ENCODE data around the gene CCDC78. TPM values are rescaled to one million over a fixed set of nuclear protein-coding genes. Genes with fewer than 3 reads are reported as not detected.

The CCDC78 gene
- total RNA-seq, 1 experiment from 2014 or later: 20.2 TPM

DNA sequence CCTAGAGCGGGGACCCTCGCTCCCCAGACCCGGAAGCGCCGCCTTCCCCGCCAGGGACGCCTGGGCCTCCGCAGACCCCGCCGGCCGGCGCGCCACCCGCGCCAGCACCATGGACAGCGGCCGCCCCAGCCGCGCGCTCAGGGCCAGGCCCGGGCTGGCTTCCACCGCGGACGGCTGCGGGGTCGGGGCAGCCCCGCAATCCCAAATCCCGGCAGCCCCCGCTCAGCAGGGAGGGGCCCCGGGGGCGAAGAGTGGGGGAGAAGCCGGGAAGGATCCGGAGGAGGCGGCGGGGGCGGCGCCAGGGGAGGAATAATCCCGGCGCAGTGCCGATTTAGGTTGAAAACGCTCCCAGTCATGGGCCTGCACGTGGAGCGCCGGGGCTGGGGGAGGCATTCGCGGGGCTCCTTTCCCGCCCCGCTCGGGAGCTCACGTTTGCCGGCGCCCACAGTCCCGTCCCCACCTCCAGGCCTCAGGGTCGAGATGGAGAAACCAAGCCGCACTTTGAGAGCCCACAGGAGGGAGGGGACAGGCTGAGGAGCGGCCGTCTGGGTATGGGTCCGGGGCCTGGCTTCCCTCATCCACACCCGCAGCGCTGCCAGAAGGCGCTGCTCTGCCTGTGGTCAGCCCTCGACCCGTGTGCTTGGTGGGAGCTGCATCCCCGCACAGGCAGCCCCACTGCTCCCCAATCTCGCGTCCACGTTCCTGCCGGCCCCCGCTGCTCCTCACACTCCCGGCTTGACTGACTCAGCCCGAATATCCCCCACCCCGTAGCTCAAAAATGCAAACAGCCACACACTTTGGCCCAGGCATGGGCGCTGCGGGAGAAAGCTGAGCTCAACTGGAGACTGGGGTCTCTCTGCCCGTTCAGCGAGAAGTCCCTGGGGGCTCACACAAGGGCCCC, 25.3 kb downstream of the CCDC78 start (continued):
- TF ChIP-seq, protein P1, sequence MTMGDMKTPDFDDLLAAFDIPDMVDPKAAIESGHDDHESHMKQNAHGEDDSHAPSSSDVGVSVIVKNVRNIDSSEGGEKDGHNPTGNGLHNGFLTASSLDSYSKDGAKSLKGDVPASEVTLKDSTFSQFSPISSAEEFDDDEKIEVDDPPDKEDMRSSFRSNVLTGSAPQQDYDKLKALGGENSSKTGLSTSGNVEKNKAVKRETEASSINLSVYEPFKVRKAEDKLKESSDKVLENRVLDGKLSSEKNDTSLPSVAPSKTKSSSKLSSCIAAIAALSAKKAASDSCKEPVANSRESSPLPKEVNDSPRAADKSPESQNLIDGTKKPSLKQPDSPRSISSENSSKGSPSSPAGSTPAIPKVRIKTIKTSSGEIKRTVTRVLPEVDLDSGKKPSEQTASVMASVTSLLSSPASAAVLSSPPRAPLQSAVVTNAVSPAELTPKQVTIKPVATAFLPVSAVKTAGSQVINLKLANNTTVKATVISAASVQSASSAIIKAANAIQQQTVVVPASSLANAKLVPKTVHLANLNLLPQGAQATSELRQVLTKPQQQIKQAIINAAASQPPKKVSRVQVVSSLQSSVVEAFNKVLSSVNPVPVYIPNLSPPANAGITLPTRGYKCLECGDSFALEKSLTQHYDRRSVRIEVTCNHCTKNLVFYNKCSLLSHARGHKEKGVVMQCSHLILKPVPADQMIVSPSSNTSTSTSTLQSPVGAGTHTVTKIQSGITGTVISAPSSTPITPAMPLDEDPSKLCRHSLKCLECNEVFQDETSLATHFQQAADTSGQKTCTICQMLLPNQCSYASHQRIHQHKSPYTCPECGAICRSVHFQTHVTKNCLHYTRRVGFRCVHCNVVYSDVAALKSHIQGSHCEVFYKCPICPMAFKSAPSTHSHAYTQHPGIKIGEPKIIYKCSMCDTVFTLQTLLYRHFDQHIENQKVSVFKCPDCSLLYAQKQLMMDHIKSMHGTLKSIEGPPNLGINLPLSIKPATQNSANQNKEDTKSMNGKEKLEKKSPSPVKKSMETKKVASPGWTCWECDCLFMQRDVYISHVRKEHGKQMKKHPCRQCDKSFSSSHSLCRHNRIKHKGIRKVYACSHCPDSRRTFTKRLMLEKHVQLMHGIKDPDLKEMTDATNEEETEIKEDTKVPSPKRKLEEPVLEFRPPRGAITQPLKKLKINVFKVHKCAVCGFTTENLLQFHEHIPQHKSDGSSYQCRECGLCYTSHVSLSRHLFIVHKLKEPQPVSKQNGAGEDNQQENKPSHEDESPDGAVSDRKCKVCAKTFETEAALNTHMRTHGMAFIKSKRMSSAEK (CRISPR knock-in tag; IDR thresholded peaks at IDR 0.05; ENCODE audit: borderline replicate concordance): no peak
- TF ChIP-seq, protein P2, sequence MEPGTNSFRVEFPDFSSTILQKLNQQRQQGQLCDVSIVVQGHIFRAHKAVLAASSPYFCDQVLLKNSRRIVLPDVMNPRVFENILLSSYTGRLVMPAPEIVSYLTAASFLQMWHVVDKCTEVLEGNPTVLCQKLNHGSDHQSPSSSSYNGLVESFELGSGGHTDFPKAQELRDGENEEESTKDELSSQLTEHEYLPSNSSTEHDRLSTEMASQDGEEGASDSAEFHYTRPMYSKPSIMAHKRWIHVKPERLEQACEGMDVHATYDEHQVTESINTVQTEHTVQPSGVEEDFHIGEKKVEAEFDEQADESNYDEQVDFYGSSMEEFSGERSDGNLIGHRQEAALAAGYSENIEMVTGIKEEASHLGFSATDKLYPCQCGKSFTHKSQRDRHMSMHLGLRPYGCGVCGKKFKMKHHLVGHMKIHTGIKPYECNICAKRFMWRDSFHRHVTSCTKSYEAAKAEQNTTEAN (CRISPR knock-in tag; IDR thresholded peaks at IDR 0.05): peak; percentile 63; the same call in 1 of the 2 replicates
- TF ChIP-seq, protein P3, sequence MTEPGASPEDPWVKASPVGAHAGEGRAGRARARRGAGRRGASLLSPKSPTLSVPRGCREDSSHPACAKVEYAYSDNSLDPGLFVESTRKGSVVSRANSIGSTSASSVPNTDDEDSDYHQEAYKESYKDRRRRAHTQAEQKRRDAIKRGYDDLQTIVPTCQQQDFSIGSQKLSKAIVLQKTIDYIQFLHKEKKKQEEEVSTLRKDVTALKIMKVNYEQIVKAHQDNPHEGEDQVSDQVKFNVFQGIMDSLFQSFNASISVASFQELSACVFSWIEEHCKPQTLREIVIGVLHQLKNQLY (CRISPR knock-in tag; IDR thresholded peaks at IDR 0.05): peak; percentile 91; the same call in 1 of the 2 replicates
- TF ChIP-seq GABPB1 (CRISPR knock-in tag; IDR thresholded peaks at IDR 0.05): 0 out of 2 replicates have a peak, but pooled peaks have one; percentile 15
- TF ChIP-seq TEAD1 (CRISPR knock-in tag; IDR thresholded peaks at IDR 0.05): peak; percentile 96
- TF ChIP-seq FOXP1 (CRISPR knock-in tag; IDR thresholded peaks at IDR 0.05; ENCODE audit: borderline replicate concordance): peak; percentile 98
- peak; percentile 92 for TF ChIP-seq ETV6 (CRISPR knock-in tag; IDR thresholded peaks at IDR 0.05)
- TF ChIP-seq, protein P4, sequence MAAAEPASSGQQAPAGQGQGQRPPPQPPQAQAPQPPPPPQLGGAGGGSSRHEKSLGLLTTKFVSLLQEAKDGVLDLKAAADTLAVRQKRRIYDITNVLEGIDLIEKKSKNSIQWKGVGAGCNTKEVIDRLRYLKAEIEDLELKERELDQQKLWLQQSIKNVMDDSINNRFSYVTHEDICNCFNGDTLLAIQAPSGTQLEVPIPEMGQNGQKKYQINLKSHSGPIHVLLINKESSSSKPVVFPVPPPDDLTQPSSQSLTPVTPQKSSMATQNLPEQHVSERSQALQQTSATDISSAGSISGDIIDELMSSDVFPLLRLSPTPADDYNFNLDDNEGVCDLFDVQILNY (CRISPR knock-in tag; IDR thresholded peaks at IDR 0.05): peak; percentile 96
- TF ChIP-seq, protein P5, sequence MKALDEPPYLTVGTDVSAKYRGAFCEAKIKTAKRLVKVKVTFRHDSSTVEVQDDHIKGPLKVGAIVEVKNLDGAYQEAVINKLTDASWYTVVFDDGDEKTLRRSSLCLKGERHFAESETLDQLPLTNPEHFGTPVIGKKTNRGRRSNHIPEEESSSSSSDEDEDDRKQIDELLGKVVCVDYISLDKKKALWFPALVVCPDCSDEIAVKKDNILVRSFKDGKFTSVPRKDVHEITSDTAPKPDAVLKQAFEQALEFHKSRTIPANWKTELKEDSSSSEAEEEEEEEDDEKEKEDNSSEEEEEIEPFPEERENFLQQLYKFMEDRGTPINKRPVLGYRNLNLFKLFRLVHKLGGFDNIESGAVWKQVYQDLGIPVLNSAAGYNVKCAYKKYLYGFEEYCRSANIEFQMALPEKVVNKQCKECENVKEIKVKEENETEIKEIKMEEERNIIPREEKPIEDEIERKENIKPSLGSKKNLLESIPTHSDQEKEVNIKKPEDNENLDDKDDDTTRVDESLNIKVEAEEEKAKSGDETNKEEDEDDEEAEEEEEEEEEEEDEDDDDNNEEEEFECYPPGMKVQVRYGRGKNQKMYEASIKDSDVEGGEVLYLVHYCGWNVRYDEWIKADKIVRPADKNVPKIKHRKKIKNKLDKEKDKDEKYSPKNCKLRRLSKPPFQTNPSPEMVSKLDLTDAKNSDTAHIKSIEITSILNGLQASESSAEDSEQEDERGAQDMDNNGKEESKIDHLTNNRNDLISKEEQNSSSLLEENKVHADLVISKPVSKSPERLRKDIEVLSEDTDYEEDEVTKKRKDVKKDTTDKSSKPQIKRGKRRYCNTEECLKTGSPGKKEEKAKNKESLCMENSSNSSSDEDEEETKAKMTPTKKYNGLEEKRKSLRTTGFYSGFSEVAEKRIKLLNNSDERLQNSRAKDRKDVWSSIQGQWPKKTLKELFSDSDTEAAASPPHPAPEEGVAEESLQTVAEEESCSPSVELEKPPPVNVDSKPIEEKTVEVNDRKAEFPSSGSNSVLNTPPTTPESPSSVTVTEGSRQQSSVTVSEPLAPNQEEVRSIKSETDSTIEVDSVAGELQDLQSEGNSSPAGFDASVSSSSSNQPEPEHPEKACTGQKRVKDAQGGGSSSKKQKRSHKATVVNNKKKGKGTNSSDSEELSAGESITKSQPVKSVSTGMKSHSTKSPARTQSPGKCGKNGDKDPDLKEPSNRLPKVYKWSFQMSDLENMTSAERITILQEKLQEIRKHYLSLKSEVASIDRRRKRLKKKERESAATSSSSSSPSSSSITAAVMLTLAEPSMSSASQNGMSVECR (CRISPR knock-in tag; IDR thresholded peaks at IDR 0.05; ENCODE audit: borderline replicate concordance): peak; percentile 97; the same call in 1 of the 2 replicates
- TF ChIP-seq, protein P6, sequence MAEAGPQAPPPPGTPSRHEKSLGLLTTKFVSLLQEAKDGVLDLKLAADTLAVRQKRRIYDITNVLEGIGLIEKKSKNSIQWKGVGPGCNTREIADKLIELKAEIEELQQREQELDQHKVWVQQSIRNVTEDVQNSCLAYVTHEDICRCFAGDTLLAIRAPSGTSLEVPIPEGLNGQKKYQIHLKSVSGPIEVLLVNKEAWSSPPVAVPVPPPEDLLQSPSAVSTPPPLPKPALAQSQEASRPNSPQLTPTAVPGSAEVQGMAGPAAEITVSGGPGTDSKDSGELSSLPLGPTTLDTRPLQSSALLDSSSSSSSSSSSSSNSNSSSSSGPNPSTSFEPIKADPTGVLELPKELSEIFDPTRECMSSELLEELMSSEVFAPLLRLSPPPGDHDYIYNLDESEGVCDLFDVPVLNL (CRISPR knock-in tag; IDR thresholded peaks at IDR 0.05; ENCODE audit: borderline replicate concordance, low read depth): peak; percentile 91
- TF ChIP-seq, protein P7, sequence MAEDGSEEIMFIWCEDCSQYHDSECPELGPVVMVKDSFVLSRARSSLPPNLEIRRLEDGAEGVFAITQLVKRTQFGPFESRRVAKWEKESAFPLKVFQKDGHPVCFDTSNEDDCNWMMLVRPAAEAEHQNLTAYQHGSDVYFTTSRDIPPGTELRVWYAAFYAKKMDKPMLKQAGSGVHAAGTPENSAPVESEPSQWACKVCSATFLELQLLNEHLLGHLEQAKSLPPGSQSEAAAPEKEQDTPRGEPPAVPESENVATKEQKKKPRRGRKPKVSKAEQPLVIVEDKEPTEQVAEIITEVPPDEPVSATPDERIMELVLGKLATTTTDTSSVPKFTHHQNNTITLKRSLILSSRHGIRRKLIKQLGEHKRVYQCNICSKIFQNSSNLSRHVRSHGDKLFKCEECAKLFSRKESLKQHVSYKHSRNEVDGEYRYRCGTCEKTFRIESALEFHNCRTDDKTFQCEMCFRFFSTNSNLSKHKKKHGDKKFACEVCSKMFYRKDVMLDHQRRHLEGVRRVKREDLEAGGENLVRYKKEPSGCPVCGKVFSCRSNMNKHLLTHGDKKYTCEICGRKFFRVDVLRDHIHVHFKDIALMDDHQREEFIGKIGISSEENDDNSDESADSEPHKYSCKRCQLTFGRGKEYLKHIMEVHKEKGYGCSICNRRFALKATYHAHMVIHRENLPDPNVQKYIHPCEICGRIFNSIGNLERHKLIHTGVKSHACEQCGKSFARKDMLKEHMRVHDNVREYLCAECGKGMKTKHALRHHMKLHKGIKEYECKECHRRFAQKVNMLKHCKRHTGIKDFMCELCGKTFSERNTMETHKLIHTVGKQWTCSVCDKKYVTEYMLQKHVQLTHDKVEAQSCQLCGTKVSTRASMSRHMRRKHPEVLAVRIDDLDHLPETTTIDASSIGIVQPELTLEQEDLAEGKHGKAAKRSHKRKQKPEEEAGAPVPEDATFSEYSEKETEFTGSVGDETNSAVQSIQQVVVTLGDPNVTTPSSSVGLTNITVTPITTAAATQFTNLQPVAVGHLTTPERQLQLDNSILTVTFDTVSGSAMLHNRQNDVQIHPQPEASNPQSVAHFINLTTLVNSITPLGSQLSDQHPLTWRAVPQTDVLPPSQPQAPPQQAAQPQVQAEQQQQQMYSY (CRISPR knock-in tag; IDR thresholded peaks at IDR 0.05): no peak; the same call in 1 of the 2 replicates
- TF ChIP-seq TP53 (CRISPR knock-in tag; IDR thresholded peaks at IDR 0.05): peak; percentile 94
- TF ChIP-seq CREM (CRISPR knock-in tag; IDR thresholded peaks at IDR 0.05): peak; percentile 88
- TF ChIP-seq OVOL2 (CRISPR knock-in tag; IDR thresholded peaks at IDR 0.05; ENCODE audit: borderline replicate concordance): no peak
- TF ChIP-seq CREB1 (CRISPR knock-in tag; IDR thresholded peaks at IDR 0.05): no peak
- TF ChIP-seq, protein P8, sequence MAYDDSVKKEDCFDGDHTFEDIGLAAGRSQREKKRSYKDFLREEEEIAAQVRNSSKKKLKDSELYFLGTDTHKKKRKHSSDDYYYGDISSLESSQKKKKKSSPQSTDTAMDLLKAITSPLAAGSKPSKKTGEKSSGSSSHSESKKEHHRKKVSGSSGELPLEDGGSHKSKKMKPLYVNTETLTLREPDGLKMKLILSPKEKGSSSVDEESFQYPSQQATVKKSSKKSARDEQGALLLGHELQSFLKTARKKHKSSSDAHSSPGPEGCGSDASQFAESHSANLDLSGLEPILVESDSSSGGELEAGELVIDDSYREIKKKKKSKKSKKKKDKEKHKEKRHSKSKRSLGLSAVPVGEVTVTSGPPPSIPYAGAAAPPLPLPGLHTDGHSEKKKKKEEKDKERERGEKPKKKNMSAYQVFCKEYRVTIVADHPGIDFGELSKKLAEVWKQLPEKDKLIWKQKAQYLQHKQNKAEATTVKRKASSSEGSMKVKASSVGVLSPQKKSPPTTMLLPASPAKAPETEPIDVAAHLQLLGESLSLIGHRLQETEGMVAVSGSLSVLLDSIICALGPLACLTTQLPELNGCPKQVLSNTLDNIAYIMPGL (CRISPR knock-in tag; IDR thresholded peaks at IDR 0.05): peak; percentile 76; the same call in 1 of the 2 replicates
- peak; percentile 84; the same call in 1 of the 2 replicates for TF ChIP-seq KAT7 (CRISPR knock-in tag; IDR thresholded peaks at IDR 0.05; ENCODE audit: borderline replicate concordance)

Measured in WTC11 (cell line).